Colonic mucosa (tissue), 4 donors: ENCODE results near the gene ATG7. TPM values are rescaled to one million over a fixed set of nuclear protein-coding genes. Genes with fewer than 3 reads are reported as not detected.

Source experiments
- DNase-seq: peaks from one replicate; pipeline ENCODE4 v3.0.0-alpha.2; 2020
- H3K27ac ChIP-seq: fragments of 200-600 bp; one replicate; pipeline ENCODE4 v1.8.0; 2021
- H3K27me3 ChIP-seq: fragments of 200-600 bp; one replicate; pipeline ENCODE4 v1.8.0; 2021
- H3K36me3 ChIP-seq: fragments of 200-600 bp; one replicate; pipeline ENCODE4 v1.8.0; 2021
- H3K4me1 ChIP-seq: fragments of 200-600 bp; one replicate; pipeline ENCODE4 v1.8.0; 2021; ENCODE audit warnings: mild to moderate bottlenecking
- H3K4me3 ChIP-seq: fragments of 200-600 bp; one replicate; pipeline ENCODE4 v1.8.0; 2021
- H3K9ac ChIP-seq, 2 donors: one replicate each; pipeline ENCODE4 v1.7.0; 2013; ENCODE audit warnings: control low read depth in 2 of 2, low read depth in 2 of 2, low read length in 2 of 2
- H3K9me3 ChIP-seq: fragments of 200-600 bp; one replicate; pipeline ENCODE4 v1.8.0; 2021
- intact Hi-C: fragments of 100-400 bp; cut with DNase I; formaldehyde crosslinking; loops from one replicate; pipeline ENCODE4 v1.14.1; 2022
- total RNA-seq, 2 donors: library from RNA; stranded (reverse); fragmentation: NEBNext Ultra II Directional in 1 of 2; extraction: Animal tissue kit (Norgen Biotek cat#: 25700) in 1 of 2; gene quantifications; one replicate each; pipeline ENCODE4 v1.2.1, GENCODE V29; 2021
- TF ChIP-seq, protein P1 (sequence below): fragments of 200-600 bp; IDR thresholded peaks from one replicate; pipeline ENCODE4 v1.8.0; 2022; ENCODE audit warnings: antibody characterized with exemption, mild to moderate bottlenecking
- donor health status: healthy.
- donor health status: DM: no; HTN: no; CAD: no.
- donor health status: DM: no; HTN: no; CAD: no.

Gene ATG7
- total RNA-seq, 2 donors from 2014 or later, result 31.9 to 32.0 TPM

DNA sequence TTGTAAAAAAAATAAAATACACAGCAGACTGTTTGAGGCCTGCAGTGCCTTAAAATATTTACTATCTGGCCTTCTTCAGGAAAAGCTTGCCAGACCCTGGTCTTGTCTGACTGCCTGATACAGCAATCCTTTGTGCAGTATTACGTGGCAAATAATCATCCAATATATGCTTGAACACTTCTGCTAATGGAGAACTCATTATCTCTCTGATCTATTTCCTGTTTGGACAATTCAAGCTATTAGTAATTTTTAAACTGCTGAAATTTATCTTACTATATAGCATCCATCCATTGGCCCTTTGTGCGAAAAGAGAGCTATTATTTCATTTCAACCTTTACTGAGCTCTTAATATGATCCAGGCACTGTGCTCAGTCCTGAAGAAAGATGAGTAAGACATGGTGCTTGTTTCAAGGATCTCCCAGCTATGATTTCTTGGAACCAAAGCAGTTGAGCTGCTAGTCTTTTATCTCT lies 15.9 kb downstream of the ATG7 start:
- intact Hi-C loops, result no loop called here
- H3K9me3 ChIP-seq, result no peaks in the 10 kb centered on the region
- peak overlapping the region; percentile 73 for H3K27ac ChIP-seq
- H3K27me3 ChIP-seq, result no peaks in the 10 kb centered on the region
- TF ChIP-seq, protein P1, sequence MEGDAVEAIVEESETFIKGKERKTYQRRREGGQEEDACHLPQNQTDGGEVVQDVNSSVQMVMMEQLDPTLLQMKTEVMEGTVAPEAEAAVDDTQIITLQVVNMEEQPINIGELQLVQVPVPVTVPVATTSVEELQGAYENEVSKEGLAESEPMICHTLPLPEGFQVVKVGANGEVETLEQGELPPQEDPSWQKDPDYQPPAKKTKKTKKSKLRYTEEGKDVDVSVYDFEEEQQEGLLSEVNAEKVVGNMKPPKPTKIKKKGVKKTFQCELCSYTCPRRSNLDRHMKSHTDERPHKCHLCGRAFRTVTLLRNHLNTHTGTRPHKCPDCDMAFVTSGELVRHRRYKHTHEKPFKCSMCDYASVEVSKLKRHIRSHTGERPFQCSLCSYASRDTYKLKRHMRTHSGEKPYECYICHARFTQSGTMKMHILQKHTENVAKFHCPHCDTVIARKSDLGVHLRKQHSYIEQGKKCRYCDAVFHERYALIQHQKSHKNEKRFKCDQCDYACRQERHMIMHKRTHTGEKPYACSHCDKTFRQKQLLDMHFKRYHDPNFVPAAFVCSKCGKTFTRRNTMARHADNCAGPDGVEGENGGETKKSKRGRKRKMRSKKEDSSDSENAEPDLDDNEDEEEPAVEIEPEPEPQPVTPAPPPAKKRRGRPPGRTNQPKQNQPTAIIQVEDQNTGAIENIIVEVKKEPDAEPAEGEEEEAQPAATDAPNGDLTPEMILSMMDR, result no peak
- no peaks in the 10 kb centered on the region for H3K4me1 ChIP-seq
- H3K4me3 ChIP-seq, result no peak overlapping the region
- H3K9ac ChIP-seq, result no peak overlapping the region
- H3K36me3 ChIP-seq, result no peaks in the 10 kb centered on the region
- DNase-seq, result no peak

DNA sequence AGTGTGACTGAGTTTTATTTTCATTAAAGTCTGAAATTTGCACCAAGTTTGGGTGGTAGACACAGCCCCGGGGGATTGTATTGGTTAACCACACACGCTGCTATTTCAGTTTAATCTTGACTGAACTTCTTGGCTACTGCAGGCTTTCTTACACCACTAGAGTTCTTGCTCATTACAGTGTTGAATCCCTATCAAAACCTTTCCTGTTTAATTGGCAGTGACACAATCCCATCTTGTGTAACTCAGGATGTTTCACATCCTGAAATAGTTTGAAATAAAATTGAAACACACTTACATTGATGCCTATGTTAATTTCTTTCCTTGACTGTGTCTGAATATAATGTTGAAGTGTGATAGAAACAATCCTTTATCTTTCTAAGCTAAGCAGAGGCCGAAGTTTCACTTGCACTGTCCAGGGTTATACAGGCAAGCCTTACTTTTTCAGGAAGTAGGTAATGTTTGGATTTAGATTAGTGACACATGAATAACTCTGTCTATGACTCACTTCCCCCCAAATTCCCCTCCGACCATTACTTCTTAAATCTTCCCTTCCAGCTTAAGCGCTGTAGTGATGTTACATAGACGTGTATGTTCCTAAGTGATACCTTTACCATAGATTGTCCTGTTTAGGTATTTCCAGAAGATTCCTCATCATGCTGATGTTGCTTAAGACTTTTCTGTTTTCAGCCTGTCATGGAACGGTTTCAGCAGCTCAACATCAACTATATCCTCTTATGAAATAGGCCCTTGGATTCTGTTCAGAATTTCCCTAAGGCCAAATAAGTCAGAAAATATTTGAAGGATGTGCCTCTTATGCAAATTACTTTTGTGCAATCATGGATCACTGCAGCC lies 16.8 kb downstream of the ATG7 start:
- Histone ChIP-seq H3K27ac (peak overlapping the region; percentile 73), H3K4me1 (no peaks in the 10 kb centered on the region), H3K27me3 (no peaks in the 10 kb centered on the region), H3K36me3 (no peaks in the 10 kb centered on the region), H3K9ac (peak overlapping the region in 1 of 2 donors; percentile 3), H3K4me3 (no peak overlapping the region), H3K9me3 (no peaks in the 10 kb centered on the region)
- TF ChIP-seq, protein P1, result no peak
- DNase-seq, result no peak
- intact Hi-C loops, result no loop called here

DNA sequence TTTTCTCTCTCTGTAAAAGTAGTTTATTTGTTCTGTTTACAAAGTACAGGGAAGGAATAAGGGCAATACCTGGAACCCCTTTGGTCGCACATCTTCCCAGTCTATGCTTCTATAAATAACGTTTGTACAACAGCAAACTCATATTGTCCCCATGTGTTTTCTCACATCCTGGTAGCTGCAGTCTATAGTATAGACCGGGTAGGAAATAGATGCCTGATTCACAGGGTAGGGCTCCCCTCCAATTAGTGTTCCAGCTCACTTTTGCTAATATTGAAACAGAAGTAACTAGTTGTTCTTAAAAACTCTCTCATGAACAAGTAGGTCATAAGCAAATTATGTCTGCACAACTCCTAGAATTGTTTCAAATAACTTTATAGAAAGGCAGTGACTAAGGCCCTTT lies 17.7 kb downstream of the ATG7 start:
- DNase-seq, result no peak
- intact Hi-C loops, result no loop called here
- Histone ChIP-seq H3K4me3 (no peak overlapping the region), H3K36me3 (no peaks in the 10 kb centered on the region), H3K9me3 (no peaks in the 10 kb centered on the region), H3K27me3 (no peaks in the 10 kb centered on the region), H3K27ac (peak overlapping the region; percentile 73), H3K4me1 (no peaks in the 10 kb centered on the region), H3K9ac (no peak overlapping the region)
- TF ChIP-seq, protein P1, result no peak

DNA sequence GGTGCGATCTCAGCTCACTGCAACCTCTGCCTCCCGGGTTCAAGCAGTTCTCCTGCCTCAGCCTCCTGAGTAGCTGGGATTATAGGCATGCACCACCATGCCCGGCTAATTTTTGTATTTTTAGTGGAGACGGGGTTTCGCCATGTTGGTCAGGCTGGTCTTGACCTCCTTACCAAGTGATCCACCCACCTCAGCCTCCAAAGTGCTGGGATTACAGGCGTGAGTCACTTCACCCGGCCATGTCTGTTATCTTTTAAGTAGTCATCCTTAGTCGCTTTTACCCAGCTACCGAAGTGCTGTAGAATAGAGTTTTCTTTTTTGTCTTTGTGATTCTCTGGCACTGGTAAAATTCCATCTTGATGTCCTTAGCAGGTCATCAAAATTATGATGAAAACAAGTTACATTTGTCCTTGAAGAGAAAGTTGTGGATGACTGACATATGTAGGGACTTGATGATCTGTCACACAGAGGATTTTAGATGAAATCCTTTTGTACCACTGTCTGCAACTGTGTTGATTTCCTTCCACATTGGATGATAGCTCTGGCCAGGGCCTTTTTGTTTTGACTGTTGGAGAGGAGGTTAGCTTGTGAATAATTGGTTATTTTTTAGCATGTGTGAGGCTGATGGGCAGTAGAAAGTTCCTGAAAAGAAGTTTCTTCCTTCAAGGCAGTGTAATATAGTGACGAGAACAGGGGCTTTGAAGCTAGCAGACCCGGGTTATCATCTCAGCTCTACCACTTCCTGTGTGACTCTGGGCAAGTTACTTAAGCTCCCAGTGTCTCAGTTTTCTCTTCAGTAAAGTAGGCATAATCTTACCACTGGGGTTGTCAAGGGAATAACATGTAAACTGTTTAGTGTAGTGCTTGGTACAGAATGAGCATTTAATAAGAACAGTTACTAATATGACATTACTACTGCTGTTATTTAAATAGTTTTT lies 18.8 kb downstream of the ATG7 start:
- Histone ChIP-seq H3K4me1 (no peaks in the 10 kb centered on the region), H3K9ac (no peak overlapping the region), H3K9me3 (no peaks in the 10 kb centered on the region), H3K27ac (peak overlapping the region; percentile 3), H3K4me3 (no peak overlapping the region), H3K36me3 (no peaks in the 10 kb centered on the region), H3K27me3 (no peaks in the 10 kb centered on the region)
- intact Hi-C loops, result no loop called here
- TF ChIP-seq, protein P1, result no peak
- DNase-seq, result no peak

DNA sequence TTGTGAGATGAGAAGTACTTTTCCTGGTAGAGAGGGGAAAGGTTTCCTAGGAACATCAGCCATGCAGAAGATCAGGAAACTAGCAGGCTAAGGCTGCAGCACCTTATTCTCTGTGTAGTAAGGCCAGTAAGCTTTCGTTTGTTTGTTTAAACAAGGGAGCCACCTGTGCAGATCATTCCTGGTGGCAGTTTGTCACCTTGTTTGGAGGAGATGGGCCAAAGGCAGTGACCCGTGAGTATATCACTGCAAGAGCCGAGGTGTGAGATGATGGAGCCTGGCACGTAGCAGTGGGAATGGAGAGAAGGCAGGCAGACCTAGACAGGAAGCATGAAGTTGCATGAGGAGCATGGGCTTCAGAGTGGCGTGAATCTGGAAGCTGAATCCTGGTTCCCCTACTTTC lies 19.6 kb downstream of the ATG7 start:
- DNase-seq, result no peak
- H3K9me3 ChIP-seq, result no peaks in the 10 kb centered on the region
- H3K27me3 ChIP-seq, result no peaks in the 10 kb centered on the region
- H3K36me3 ChIP-seq, result no peaks in the 10 kb centered on the region
- intact Hi-C loops, result no loop called here
- H3K9ac ChIP-seq, result no peak overlapping the region
- TF ChIP-seq, protein P1, result no peak
- no peak overlapping the region for H3K4me3 ChIP-seq
- no peaks in the 10 kb centered on the region for H3K4me1 ChIP-seq
- peak overlapping the region; percentile 3 for H3K27ac ChIP-seq
